Stomach (tissue), 4 donors: ENCODE data around the gene CCDC74A.
"Not testable (repeated sequence)": the region's sequence is repeated elsewhere in the genome, so short reads cannot be mapped to it uniquely, and the experiment has no call there.

ENCODE experiments used
- CTCF ChIP-seq, 7 experiments: fragments of 450-650 bp in 4 of 7; fragments of 200-600 bp in 3 of 7; sonication (generic) in 3 of 7; IDR thresholded peaks; one replicate each; pipeline ENCODE4 v1.5.1; 2016 to 2019; ENCODE audit warnings: antibody characterized with exemption in 7 of 7, control low read depth in 2 of 7, mild to moderate bottlenecking in 1 of 7
- EP300 ChIP-seq: sonication (generic); formaldehyde crosslinking; IDR thresholded peaks from one replicate; pipeline ENCODE4 v1.6.1; 2017; ENCODE audit warnings: antibody characterized with exemption
- POLR2A ChIP-seq, 4 donors: fragments of 450-650 bp; IDR thresholded peaks; one replicate each; pipeline ENCODE4 v1.6.1; 2016; ENCODE audit warnings: antibody characterized with exemption in 4 of 4, control low read depth in 2 of 4, mild to moderate bottlenecking in 1 of 4, moderate library complexity in 1 of 4

- not testable (repeated sequence) for TF ChIP-seq EP300; POLR2A (IDR thresholded peaks at IDR 0.05); CTCF (IDR thresholded peaks at IDR 0.05)
Observed at GRCh38 chr2:131492015-131492417, 35.7 kb upstream of the CCDC74A start, which contains the start of gene MZT2A.
